ENCODE results near the gene ANKRD29.

ANKRD29 gene

DNA sequence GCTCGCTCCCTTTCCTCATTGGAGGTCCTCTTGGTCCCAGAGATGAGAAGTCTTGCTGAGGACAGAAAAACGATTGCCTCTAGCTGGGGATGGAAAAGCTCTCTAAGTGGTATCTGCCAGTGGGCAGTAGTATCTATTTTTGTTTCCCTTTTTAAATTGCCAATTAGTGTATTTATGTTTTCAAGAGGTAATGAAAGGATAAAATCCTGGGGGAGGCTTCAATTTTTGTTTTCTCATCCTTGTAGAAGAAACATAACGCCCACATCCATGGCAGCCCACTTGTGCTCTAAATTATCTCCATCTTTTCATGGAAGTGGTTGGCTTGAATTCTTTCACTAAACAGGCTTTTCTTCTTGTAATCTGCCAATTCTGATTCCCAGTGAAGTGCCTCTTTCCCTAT, 14.3 kb downstream of the ANKRD29 start:
- Histone ChIP-seq H3K27ac (no peak overlapping the region), H3K27me3 (ENCODE audit: insufficient read depth, low read depth, severe bottlenecking) (no peaks in the 10 kb centered on the region), H3K9me3 (ENCODE audit: severe bottlenecking) (no peaks in the 10 kb centered on the region), H3K4me3 (ENCODE audit: low read depth, low read length) (no peak overlapping the region), H3K36me3 (no peaks in the 10 kb centered on the region)
- TF ChIP-seq, protein P1, sequence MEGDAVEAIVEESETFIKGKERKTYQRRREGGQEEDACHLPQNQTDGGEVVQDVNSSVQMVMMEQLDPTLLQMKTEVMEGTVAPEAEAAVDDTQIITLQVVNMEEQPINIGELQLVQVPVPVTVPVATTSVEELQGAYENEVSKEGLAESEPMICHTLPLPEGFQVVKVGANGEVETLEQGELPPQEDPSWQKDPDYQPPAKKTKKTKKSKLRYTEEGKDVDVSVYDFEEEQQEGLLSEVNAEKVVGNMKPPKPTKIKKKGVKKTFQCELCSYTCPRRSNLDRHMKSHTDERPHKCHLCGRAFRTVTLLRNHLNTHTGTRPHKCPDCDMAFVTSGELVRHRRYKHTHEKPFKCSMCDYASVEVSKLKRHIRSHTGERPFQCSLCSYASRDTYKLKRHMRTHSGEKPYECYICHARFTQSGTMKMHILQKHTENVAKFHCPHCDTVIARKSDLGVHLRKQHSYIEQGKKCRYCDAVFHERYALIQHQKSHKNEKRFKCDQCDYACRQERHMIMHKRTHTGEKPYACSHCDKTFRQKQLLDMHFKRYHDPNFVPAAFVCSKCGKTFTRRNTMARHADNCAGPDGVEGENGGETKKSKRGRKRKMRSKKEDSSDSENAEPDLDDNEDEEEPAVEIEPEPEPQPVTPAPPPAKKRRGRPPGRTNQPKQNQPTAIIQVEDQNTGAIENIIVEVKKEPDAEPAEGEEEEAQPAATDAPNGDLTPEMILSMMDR (IDR thresholded peaks at IDR 0.05; ENCODE audit: low read depth, low read length), result no peak
- no peak for DNase-seq

DNA sequence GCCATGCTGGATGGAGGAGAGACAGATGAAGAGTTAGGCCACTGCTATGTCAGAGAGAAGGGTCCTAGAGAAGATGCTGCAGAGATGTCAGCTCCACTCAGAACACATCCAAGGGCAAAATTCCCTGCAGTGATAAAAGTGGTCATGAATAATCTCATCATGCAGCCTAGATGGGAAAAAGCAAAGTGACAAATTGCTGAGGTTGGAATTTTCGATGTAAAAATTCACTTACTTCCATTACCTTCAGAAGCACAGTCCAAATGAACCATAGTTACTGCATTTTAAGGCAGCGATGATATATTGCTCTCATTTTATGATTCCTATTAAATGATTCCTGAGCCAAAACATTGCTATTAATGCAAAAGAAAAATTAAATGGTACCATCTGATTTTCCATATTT, 16.4 kb downstream of the ANKRD29 start:
- no peak overlapping the region for H3K4me3 ChIP-seq (ENCODE audit: low read depth, low read length)
- TF ChIP-seq, protein P1 (IDR thresholded peaks at IDR 0.05; ENCODE audit: low read depth, low read length), result no peak
- no peaks in the 10 kb centered on the region for H3K27me3 ChIP-seq (ENCODE audit: insufficient read depth, low read depth, severe bottlenecking)
- DNase-seq, result no peak
- H3K36me3 ChIP-seq, result no peaks in the 10 kb centered on the region
- H3K9me3 ChIP-seq (ENCODE audit: severe bottlenecking), result peaks cover 7% of the 10 kb centered on the region
- no peak overlapping the region for H3K27ac ChIP-seq

DNA sequence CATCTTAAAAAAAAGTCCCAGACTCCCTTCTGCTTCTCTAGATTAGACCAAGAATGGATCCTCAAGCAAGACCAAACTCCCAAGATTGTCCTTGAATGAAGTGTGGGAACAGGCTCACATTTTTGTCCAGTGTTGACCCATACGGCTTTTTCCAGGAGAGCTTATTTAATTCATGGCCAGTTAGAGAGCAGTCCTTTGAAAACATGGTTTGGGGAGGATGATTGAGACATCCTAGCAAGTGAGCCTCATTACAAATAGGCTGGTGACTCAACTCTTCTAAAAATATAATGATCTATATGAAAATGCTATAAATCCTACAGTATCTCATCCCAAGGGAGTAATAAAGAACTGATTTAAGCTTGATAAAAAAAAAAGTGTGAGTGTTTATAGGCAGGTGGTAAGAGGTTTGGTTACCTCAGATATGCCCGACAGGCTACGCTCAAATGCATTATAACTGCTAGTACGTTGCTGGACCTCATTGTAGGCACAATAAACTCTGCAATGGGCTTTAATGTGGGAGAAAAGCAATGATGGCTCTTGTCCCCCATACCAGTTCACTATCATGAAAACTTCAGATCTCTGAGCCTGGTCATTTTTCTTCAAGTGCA, 17.0 kb downstream of the ANKRD29 start:
- H3K27ac ChIP-seq, result no peak overlapping the region
- DNase-seq, result no peak
- H3K36me3 ChIP-seq, result no peaks in the 10 kb centered on the region
- TF ChIP-seq, protein P1 (IDR thresholded peaks at IDR 0.05; ENCODE audit: low read depth, low read length), result no peak
- no peaks in the 10 kb centered on the region for H3K27me3 ChIP-seq (ENCODE audit: insufficient read depth, low read depth, severe bottlenecking)
- peaks cover 9% of the 10 kb centered on the region for H3K9me3 ChIP-seq (ENCODE audit: severe bottlenecking)
- H3K4me3 ChIP-seq (ENCODE audit: low read depth, low read length), result no peak overlapping the region

DNA sequence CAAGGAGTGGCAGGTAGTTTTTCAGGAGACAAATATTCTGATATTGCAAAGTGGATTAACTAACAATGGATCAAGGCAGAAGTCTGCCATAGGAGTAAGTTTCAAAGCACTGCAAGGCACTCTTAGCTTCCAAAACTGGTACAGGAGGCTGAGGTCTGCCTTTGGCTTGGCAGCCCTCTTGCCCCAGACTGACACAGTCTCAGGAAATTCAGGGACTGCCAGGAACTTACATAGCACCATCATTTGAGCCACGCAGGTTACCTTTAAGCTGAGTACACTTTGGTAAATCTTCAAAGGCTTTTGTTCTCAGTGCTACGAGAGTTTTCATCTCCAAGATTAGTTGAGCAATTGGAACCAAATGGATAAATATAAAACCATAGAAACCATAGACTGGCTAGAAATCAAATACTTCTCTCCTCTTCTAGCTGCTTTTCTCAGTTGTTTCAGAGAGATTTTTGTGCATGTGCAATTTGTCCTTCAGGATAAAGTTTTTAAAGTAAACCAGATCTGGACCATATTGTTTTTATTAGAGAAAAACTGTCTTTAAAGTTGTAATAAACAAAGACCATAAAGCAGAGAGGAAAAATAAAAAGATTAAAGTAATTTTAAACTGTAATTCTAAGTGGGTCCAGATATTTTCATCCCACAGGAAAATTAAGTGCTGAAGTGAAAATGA, 18.8 kb downstream of the ANKRD29 start:
- Histone ChIP-seq H3K36me3 (no peaks in the 10 kb centered on the region), H3K4me3 (ENCODE audit: low read depth, low read length) (no peak overlapping the region), H3K9me3 (ENCODE audit: severe bottlenecking) (peaks cover 9% of the 10 kb centered on the region), H3K27me3 (ENCODE audit: insufficient read depth, low read depth, severe bottlenecking) (no peaks in the 10 kb centered on the region), H3K27ac (no peak overlapping the region)
- TF ChIP-seq, protein P1 (IDR thresholded peaks at IDR 0.05; ENCODE audit: low read depth, low read length), result no peak
- no peak for DNase-seq

DNA sequence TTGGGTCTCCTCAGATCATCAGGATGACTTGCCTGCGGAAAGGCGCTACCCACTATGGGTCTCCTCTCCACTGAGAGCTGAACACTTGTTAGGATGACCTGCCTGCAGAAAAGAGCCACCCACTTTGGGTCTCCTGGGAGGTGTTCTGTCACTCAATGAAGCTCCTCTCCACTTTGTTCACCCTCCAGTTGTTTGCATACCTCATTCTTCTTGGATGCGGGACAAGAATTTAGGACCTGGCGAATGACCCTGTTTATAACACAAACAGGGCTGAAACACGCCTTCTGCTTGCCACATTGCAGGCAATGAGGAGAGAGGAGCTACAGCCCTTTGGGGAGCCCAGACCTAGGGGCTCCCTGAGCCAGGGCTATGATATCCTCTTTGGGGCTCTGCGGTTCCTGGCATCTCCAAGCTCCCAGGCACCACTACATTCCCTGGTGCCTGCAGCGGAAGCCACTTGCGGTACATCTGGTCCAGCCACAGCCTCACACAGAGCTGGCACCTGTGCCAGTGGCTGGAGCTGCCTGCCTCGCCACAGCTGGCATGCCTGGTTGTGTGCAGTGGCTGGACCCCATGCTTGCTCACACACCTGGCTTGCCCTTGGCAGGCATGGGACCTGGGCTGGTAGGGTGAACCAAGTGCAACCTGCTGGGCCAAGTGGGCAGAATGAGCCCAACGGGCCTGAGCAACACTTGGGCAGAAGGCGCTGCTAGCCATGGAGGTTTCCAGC, 20.6 kb downstream of the ANKRD29 start:
- no peaks in the 10 kb centered on the region for H3K36me3 ChIP-seq
- H3K27me3 ChIP-seq (ENCODE audit: insufficient read depth, low read depth, severe bottlenecking), result no peaks in the 10 kb centered on the region
- no peak for DNase-seq
- no peak overlapping the region for H3K4me3 ChIP-seq (ENCODE audit: low read depth, low read length)
- TF ChIP-seq, protein P1 (IDR thresholded peaks at IDR 0.05; ENCODE audit: low read depth, low read length), result no peak
- peaks cover 9% of the 10 kb centered on the region for H3K9me3 ChIP-seq (ENCODE audit: severe bottlenecking)
- no peak overlapping the region for H3K27ac ChIP-seq

Measured in WERI-Rb-1 (cell line).